Skeletal muscle tissue (tissue), 4 donors: ENCODE measurements around the gene NOL9. TPM values are rescaled to one million over a fixed set of nuclear protein-coding genes. Genes with fewer than 3 reads are reported as not detected.

Source experiments
- H3K27ac ChIP-seq: one replicate; pipeline ENCODE4 v1.7.0; 2013; ENCODE audit warnings: mild to moderate bottlenecking, low read depth, low read length, inconsistent platforms
- H3K27me3 ChIP-seq, 3 donors: one replicate each; pipeline ENCODE4 v1.7.0; 2013; ENCODE audit warnings: low read length in 3 of 3; ENCODE audit not compliant: control insufficient read depth in 3 of 3, insufficient read depth in 3 of 3
- H3K36me3 ChIP-seq, 3 donors: one replicate each; pipeline ENCODE4 v1.7.0; 2013; ENCODE audit warnings: low read length in 3 of 3; ENCODE audit not compliant: control insufficient read depth in 3 of 3, insufficient read depth in 3 of 3
- H3K4me1 ChIP-seq, 3 donors: one replicate each; pipeline ENCODE4 v1.7.0; 2013; ENCODE audit warnings: low read length in 3 of 3, mild to moderate bottlenecking in 3 of 3; ENCODE audit not compliant: control insufficient read depth in 3 of 3, insufficient read depth in 3 of 3
- H3K4me3 ChIP-seq, 3 donors: one replicate each; pipeline ENCODE4 v1.7.0; 2013; ENCODE audit warnings: low read length in 3 of 3
- H3K9ac ChIP-seq, 3 donors: one replicate each; pipeline ENCODE4 v1.7.0; 2013; ENCODE audit warnings: low read length in 3 of 3, mild to moderate bottlenecking in 3 of 3, moderate library complexity in 2 of 3, low read depth in 1 of 3
- H3K9me3 ChIP-seq, 3 donors: one replicate each; pipeline ENCODE4 v1.7.0; 2013; ENCODE audit warnings: low read length in 3 of 3; ENCODE audit not compliant: control insufficient read depth in 3 of 3
- total RNA-seq: library from RNA; depleted of rRNA; stranded (reverse); fragments of >200 nt; gene quantifications from one replicate; pipeline ENCODE4 v1.2.3, GENCODE V29; 2014
- donor health status: Osteomylitis.

NOL9 gene
- total RNA-seq, 1 donor from 2014 or later, result 24.0 TPM

- H3K36me3 ChIP-seq, result peaks cover 60 to 70% (median 65%) of the 10 kb centered on the region in 3 donors
- no peaks in the 10 kb centered on the region for H3K9me3 ChIP-seq
- peak overlapping the region; percentile 71 for H3K27ac ChIP-seq
- H3K9ac ChIP-seq, result peak overlapping the region; percentile 66 to 100 (median 67)
- peak overlapping the region; percentile 11 to 76 (median 56) for H3K4me3 ChIP-seq
- no peaks in the 10 kb centered on the region for H3K27me3 ChIP-seq
- H3K4me1 ChIP-seq, result peaks cover 55 to 90% (median 75%) of the 10 kb centered on the region in 3 donors
These were observed 43.4 kb upstream of the NOL9 start for GRCh38 chr1:6597777-6598131.

- H3K36me3 ChIP-seq, result peaks cover 62 to 72% (median 71%) of the 10 kb centered on the region in 3 donors
- H3K4me1 ChIP-seq, result peaks cover 62 to 92% (median 81%) of the 10 kb centered on the region in 3 donors
- no peaks in the 10 kb centered on the region for H3K9me3 ChIP-seq
- peak overlapping the region; percentile 56 to 76 (median 56) for H3K4me3 ChIP-seq
- peak overlapping the region; percentile 71 for H3K27ac ChIP-seq
- H3K27me3 ChIP-seq, result no peaks in the 10 kb centered on the region
- H3K9ac ChIP-seq, result peak overlapping the region; percentile 66 to 100 (median 67)
These were observed 42.8 kb upstream of the NOL9 start for GRCh38 chr1:6596886-6597776.

DNA sequence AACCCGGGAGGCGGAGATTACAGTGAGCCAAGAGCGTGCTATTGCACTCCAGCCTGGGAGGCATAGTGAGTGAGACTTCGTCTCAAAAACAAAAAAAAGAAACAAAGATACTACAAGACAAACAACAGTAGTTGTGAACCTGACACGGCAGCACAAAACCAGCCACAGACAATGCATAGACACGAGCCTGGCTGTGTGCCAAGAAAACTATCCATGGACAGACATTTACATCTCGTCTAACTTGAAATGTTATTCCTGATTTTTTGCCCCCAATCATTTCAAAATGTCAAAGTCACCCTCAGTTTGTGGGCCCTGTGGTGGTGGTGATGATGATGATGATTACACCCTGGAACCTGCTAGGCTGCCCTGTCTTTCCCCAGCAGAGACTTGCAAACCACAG is 42.0 kb upstream of the NOL9 start:
- no peaks in the 10 kb centered on the region for H3K9me3 ChIP-seq
- H3K27ac ChIP-seq, result peak overlapping the region; percentile 71
- H3K36me3 ChIP-seq, result peaks cover 69 to 79% (median 75%) of the 10 kb centered on the region in 3 donors
- peak overlapping the region; percentile 60 to 100 (median 66) for H3K9ac ChIP-seq
- peaks cover 69 to 93% (median 86%) of the 10 kb centered on the region in 3 donors for H3K4me1 ChIP-seq
- H3K27me3 ChIP-seq, result no peaks in the 10 kb centered on the region
- H3K4me3 ChIP-seq, result peak overlapping the region; percentile 56 to 76 (median 56)

GRCh38 chr1:6594977-6595740 is 40.8 kb upstream of the NOL9 start:
- Histone ChIP-seq H3K27me3 (no peaks in the 10 kb centered on the region), H3K36me3 (peaks cover 77 to 87% (median 80%) of the 10 kb centered on the region in 3 donors), H3K27ac (no peak overlapping the region)

DNA sequence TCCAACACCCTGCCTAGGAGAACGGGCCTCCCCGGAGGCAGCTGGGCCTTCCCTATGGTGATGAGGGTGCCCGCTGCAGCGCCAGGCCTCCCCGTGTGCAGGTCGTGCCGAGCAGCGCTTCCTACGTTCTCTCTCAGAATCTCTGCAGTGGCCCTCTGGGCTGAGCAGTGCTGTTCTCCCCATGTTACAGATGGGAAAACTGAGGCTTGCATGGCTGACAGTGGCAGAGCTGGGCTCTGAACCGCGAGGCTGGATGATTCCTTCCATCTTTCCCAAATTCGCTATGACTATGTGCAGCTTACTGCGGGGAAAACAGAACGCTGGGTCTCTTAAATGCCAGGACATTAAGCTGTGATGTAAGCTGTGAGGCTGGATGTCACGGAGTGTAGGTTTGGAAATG is 39.5 kb upstream of the NOL9 start:
- no peak overlapping the region for H3K27ac ChIP-seq
- peaks cover 83 to 91% (median 86%) of the 10 kb centered on the region in 3 donors for H3K36me3 ChIP-seq
- H3K4me1 ChIP-seq, result peaks cover 78 to 98% (median 89%) of the 10 kb centered on the region in 3 donors

More at GRCh38 chr1:6594977-6595740, 40.8 kb upstream of the NOL9 start:
- Histone ChIP-seq H3K4me3 (no peak overlapping the region), H3K4me1 (peaks cover 74 to 96% (median 89%) of the 10 kb centered on the region in 3 donors), H3K9me3 (no peaks in the 10 kb centered on the region), H3K9ac (peak overlapping the region in 1 of 3 donors; percentile 100)

GRCh38 chr1:6592865-6593593 is 38.7 kb upstream of the NOL9 start:
- Histone ChIP-seq H3K27me3 (no peaks in the 10 kb centered on the region), H3K36me3 (peaks cover 87 to 94% (median 91%) of the 10 kb centered on the region in 3 donors), H3K4me1 (peaks cover 81 to 100% (median 93%) of the 10 kb centered on the region in 3 donors), H3K9ac (peak overlapping the region in 1 of 3 donors; percentile 57), H3K9me3 (no peaks in the 10 kb centered on the region), H3K27ac (no peak overlapping the region), H3K4me3 (no peak overlapping the region)

More for the DNA sequence above, 39.5 kb upstream of the NOL9 start:
- H3K27me3 ChIP-seq, result no peaks in the 10 kb centered on the region
- H3K9me3 ChIP-seq, result no peaks in the 10 kb centered on the region
- H3K4me3 ChIP-seq, result no peak overlapping the region
- H3K9ac ChIP-seq, result no peak overlapping the region

- no peak overlapping the region for H3K27ac ChIP-seq
These were observed 38.1 kb upstream of the NOL9 start for GRCh38 chr1:6592441-6592840.

GRCh38 chr1:6591644-6592043 is 37.3 kb upstream of the NOL9 start:
- H3K36me3 ChIP-seq, result peaks cover 74 to 83% (median 80%) of the 10 kb centered on the region in 3 donors
- H3K27ac ChIP-seq, result peak overlapping the region; percentile 26
- no peak overlapping the region for H3K4me3 ChIP-seq
- H3K27me3 ChIP-seq, result no peaks in the 10 kb centered on the region
- H3K9me3 ChIP-seq, result no peaks in the 10 kb centered on the region
- peak overlapping the region in 2 of 3 donors; percentile 51 to 68 for H3K9ac ChIP-seq
- peaks cover 81 to 100% (median 93%) of the 10 kb centered on the region in 3 donors for H3K4me1 ChIP-seq

More at GRCh38 chr1:6592441-6592840, 38.1 kb upstream of the NOL9 start:
- peak overlapping the region in 2 of 3 donors; percentile 9 to 57 for H3K9ac ChIP-seq
- no peaks in the 10 kb centered on the region for H3K27me3 ChIP-seq
- no peaks in the 10 kb centered on the region for H3K9me3 ChIP-seq
- peaks cover 82 to 91% (median 88%) of the 10 kb centered on the region in 3 donors for H3K36me3 ChIP-seq
- H3K4me1 ChIP-seq, result peaks cover 81 to 100% (median 93%) of the 10 kb centered on the region in 3 donors
- H3K4me3 ChIP-seq, result no peak overlapping the region

- Histone ChIP-seq H3K4me1 (peaks cover 80 to 98% (median 93%) of the 10 kb centered on the region in 3 donors), H3K27me3 (no peaks in the 10 kb centered on the region), H3K9ac (peak overlapping the region in 2 of 3 donors; percentile 51 to 68), H3K27ac (peak overlapping the region; percentile 26), H3K36me3 (peaks cover 70 to 79% (median 76%) of the 10 kb centered on the region in 3 donors), H3K4me3 (peak overlapping the region in 1 of 3 donors; percentile 29), H3K9me3 (no peaks in the 10 kb centered on the region)
These were observed 36.9 kb upstream of the NOL9 start for GRCh38 chr1:6591222-6591621.
